Suprapubic skin (tissue), 4 donors: ENCODE measurements around the gene IL23A. TPM values are rescaled to one million over a fixed set of nuclear protein-coding genes. Genes with fewer than 3 reads are reported as not detected.

Experiments used
- DNase-seq, 2 donors: peaks; one replicate each; pipeline ENCODE4 v3.0.0-alpha.2; 2019; ENCODE audit warnings: low spot score in 2 of 2
- H3K27ac ChIP-seq: fragments of 200-600 bp; sonication (generic); one replicate; pipeline ENCODE4 v1.5.1; 2019
- H3K27me3 ChIP-seq: fragments of 200-600 bp; sonication (generic); one replicate; pipeline ENCODE4 v1.5.1; 2019
- H3K36me3 ChIP-seq: fragments of 200-600 bp; sonication (generic); one replicate; pipeline ENCODE4 v1.5.1; 2019
- H3K4me1 ChIP-seq: fragments of 200-600 bp; sonication (generic); one replicate; pipeline ENCODE4 v1.5.1; 2019
- H3K4me3 ChIP-seq: fragments of 200-600 bp; sonication (generic); one replicate; pipeline ENCODE4 v1.5.1; 2019; ENCODE audit warnings: mild to moderate bottlenecking
- H3K9me3 ChIP-seq: fragments of 200-600 bp; sonication (generic); one replicate; pipeline ENCODE4 v1.5.1; 2019
- EP300 ChIP-seq: sonication (generic); formaldehyde crosslinking; IDR thresholded peaks from one replicate; pipeline ENCODE4 v1.6.1; 2017; ENCODE audit warnings: antibody characterized with exemption
- POLR2A ChIP-seq, 2 donors: fragments of 450-650 bp; IDR thresholded peaks; one replicate each; pipeline ENCODE4 v1.6.1; 2017; ENCODE audit warnings: antibody characterized with exemption in 2 of 2, mild to moderate bottlenecking in 2 of 2, moderate library complexity in 2 of 2
- POLR2AphosphoS5 ChIP-seq, 3 donors: sonication (generic); formaldehyde crosslinking; IDR thresholded peaks; one replicate each; pipeline ENCODE4 v1.6.1; 2017; ENCODE audit warnings: antibody characterized with exemption in 3 of 3
- WGBS: methylation state at CpG from one replicate; pipeline ENCODE4 v1.1.5; 2018; 5-methylcytosine and 5-hydroxymethylcytosine counted together
- total RNA-seq, 4 donors: library from RNA; depleted of rRNA; stranded (reverse); fragments of >200 nt; gene quantifications; one replicate each; pipeline ENCODE4 v1.1.0, GENCODE V29; 2016
- TF ChIP-seq, protein P1 (sequence below), 2 donors: fragments of 200-600 bp in 1 of 2; fragments of 450-650 bp in 1 of 2; sonication (generic) in 1 of 2; IDR thresholded peaks; one replicate each; pipeline ENCODE4 v1.5.1; 2016 to 2019; ENCODE audit warnings: antibody characterized with exemption in 2 of 2, mild to moderate bottlenecking in 1 of 2, moderate library complexity in 1 of 2

The IL23A gene
- total RNA-seq, 4 donors from 2014 or later, result not detected

- Histone ChIP-seq H3K27ac (no peak overlapping the region), H3K36me3 (peaks cover 48% of the 10 kb centered on the region), H3K4me3 (no peak overlapping the region), H3K4me1 (peaks cover 4% of the 10 kb centered on the region), H3K9me3 (no peaks in the 10 kb centered on the region), H3K27me3 (no peaks in the 10 kb centered on the region)
- no peak for DNase-seq
- TF ChIP-seq EP300, result no peak
- 85% methylated on average over 7 of the region's 7 CpGs for WGBS
These were observed 31.3 kb upstream of the IL23A start for GRCh38 chr12:56307221-56307965.

GRCh38 chr12:56308714-56309113, 30.0 kb upstream of the IL23A start:
- no peak for DNase-seq
- no peak overlapping the region for H3K27ac ChIP-seq
- WGBS, result 92% methylated on average over 3 of the region's 3 CpGs
- TF ChIP-seq, protein P1, sequence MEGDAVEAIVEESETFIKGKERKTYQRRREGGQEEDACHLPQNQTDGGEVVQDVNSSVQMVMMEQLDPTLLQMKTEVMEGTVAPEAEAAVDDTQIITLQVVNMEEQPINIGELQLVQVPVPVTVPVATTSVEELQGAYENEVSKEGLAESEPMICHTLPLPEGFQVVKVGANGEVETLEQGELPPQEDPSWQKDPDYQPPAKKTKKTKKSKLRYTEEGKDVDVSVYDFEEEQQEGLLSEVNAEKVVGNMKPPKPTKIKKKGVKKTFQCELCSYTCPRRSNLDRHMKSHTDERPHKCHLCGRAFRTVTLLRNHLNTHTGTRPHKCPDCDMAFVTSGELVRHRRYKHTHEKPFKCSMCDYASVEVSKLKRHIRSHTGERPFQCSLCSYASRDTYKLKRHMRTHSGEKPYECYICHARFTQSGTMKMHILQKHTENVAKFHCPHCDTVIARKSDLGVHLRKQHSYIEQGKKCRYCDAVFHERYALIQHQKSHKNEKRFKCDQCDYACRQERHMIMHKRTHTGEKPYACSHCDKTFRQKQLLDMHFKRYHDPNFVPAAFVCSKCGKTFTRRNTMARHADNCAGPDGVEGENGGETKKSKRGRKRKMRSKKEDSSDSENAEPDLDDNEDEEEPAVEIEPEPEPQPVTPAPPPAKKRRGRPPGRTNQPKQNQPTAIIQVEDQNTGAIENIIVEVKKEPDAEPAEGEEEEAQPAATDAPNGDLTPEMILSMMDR (IDR thresholded peaks at IDR 0.05), result no peak
- TF ChIP-seq POLR2A (IDR thresholded peaks at IDR 0.05) (no peak), EP300 (no peak)
- H3K36me3 ChIP-seq, result peaks cover 55% of the 10 kb centered on the region
- H3K4me3 ChIP-seq, result no peak overlapping the region
- H3K4me1 ChIP-seq, result no peaks in the 10 kb centered on the region
- H3K9me3 ChIP-seq, result no peaks in the 10 kb centered on the region
- no peaks in the 10 kb centered on the region for H3K27me3 ChIP-seq

DNA sequence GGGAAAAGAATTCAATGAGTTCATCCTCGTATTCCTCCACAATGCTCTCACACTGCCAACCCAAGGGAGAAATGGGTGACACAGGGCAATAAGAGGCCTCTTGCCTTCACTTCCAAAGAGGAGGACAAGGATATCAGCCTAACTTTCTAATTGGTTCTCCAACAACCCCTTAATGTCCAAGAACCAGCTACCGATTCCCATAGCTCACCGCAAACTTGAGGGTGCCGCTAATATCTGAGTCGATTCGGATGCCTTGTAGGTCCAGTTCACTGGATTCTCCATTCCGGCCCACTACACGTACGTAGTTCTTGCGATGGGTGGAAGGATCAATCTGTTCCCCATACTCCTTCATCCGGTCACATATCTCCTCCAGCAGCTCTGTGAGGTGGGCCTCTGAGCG, 27.7 kb upstream of the IL23A start:
- H3K27me3 ChIP-seq, result no peaks in the 10 kb centered on the region
- H3K4me3 ChIP-seq, result no peak overlapping the region
- H3K4me1 ChIP-seq, result peaks cover 12% of the 10 kb centered on the region
- no peak for DNase-seq
- peaks cover 48% of the 10 kb centered on the region for H3K36me3 ChIP-seq
- no peak overlapping the region for H3K27ac ChIP-seq
- no peaks in the 10 kb centered on the region for H3K9me3 ChIP-seq
- TF ChIP-seq EP300, result no peak
- no peak for TF ChIP-seq POLR2A (IDR thresholded peaks at IDR 0.05)
- TF ChIP-seq, protein P1 (IDR thresholded peaks at IDR 0.05), result no peak
- no peak for TF ChIP-seq POLR2AphosphoS5 (IDR thresholded peaks at IDR 0.05)
- 92% methylated on average over 12 of the region's 12 CpGs for WGBS

GRCh38 chr12:56315249-56315621, 23.4 kb upstream of the IL23A start:
- Histone ChIP-seq H3K27me3 (no peaks in the 10 kb centered on the region), H3K4me3 (peak overlapping the region; percentile 79), H3K27ac (peak overlapping the region; percentile 95), H3K36me3 (peaks cover 40% of the 10 kb centered on the region), H3K9me3 (no peaks in the 10 kb centered on the region), H3K4me1 (peaks cover 18% of the 10 kb centered on the region)
- no peak for TF ChIP-seq POLR2A (IDR thresholded peaks at IDR 0.05)
- TF ChIP-seq EP300, result no peak
- TF ChIP-seq POLR2AphosphoS5 (IDR thresholded peaks at IDR 0.05), result no peak
- TF ChIP-seq, protein P1 (IDR thresholded peaks at IDR 0.05), result no peak
- 1% methylated on average over 10 of the region's 11 CpGs for WGBS
- peak in 1 of 2 donors; percentile 60 for DNase-seq

GRCh38 chr12:56315622-56316473, 22.8 kb upstream of the IL23A start, which contains the start of gene CNPY2:
Gene CNPY2 (minus strand): TSS chr12:56315988. CDS start chr12:56315217, 771 bp downstream.
- peak within 1 kb of the TSS; percentile 79 for H3K4me3 ChIP-seq
- under 1% methylated on average over 38 of the region's 62 CpGs for WGBS
- H3K27ac ChIP-seq, result peak within 1 kb of the TSS; percentile 95
- peak; percentile 69 to 75 for TF ChIP-seq POLR2A (IDR thresholded peaks at IDR 0.05)
- TF ChIP-seq EP300, result no peak
- TF ChIP-seq POLR2AphosphoS5 (IDR thresholded peaks at IDR 0.05), result peak in 1 of 3 donors; percentile 83
- TF ChIP-seq, protein P1 (IDR thresholded peaks at IDR 0.05), result no peak
- H3K4me1 ChIP-seq, result peaks cover 18% of the 10 kb centered on the region
- H3K27me3 ChIP-seq, result no peaks in the 10 kb centered on the region
- H3K9me3 ChIP-seq, result no peaks in the 10 kb centered on the region
- DNase-seq, result peak; percentile 98
- peaks cover 36% of the 10 kb centered on the region for H3K36me3 ChIP-seq
